Mesothelial cell of epicardium (in vitro differentiated cells): ENCODE measurements around the gene ANKS1B. TPM values are rescaled to one million over a fixed set of nuclear protein-coding genes. Genes with fewer than 3 reads are reported as not detected.
"Not testable (repeated sequence)": the region's sequence is repeated elsewhere in the genome, so short reads cannot be mapped to it uniquely, and the experiment has no call there.

Source experiments
- DNase-seq, 2 experiments: peaks; one replicate each; pipeline ENCODE4 v3.0.0; 2021; ENCODE audit warnings: low spot score in 2 of 2; ENCODE audit not compliant: unreplicated experiment in 2 of 2
- H3K27ac Mint-ChIP-seq: 2 replicates; pipeline ENCODE4 v1.8.0; 2021; ENCODE audit warnings: mixed read lengths
- H3K27me3 Mint-ChIP-seq: 2 replicates; pipeline ENCODE4 v1.8.0; 2021; ENCODE audit warnings: low read depth, mixed read lengths
- H3K36me3 Mint-ChIP-seq: 2 replicates; pipeline ENCODE4 v1.8.0; 2021; ENCODE audit warnings: mixed read lengths
- H3K4me1 Mint-ChIP-seq: 2 replicates; pipeline ENCODE4 v1.8.0; 2021; ENCODE audit warnings: mixed read lengths
- H3K4me3 Mint-ChIP-seq: 2 replicates; pipeline ENCODE4 v1.8.0; 2021; ENCODE audit warnings: mild to moderate bottlenecking, moderate library complexity, mixed read lengths
- H3K9me3 Mint-ChIP-seq: 2 replicates; pipeline ENCODE4 v1.8.0; 2021; ENCODE audit warnings: mixed read lengths
- CTCF ChIP-seq: fragments of 200-600 bp; sonication (generic); IDR thresholded peaks from one replicate; pipeline ENCODE4 v1.5.0; 2021; ENCODE audit warnings: antibody characterized with exemption; ENCODE audit not compliant: unreplicated experiment
- total RNA-seq: library from RNA; stranded (reverse); gene quantifications from 3 replicates; pipeline ENCODE4 v1.2.1, GENCODE V29; 2021

The ANKS1B gene
- total RNA-seq, 1 donor from 2014 or later, result 8.8 TPM

GRCh38 chr12:99600388-99600787, 384.3 kb downstream of the ANKS1B start:
- no peak overlapping the region for H3K4me3 Mint-ChIP-seq
- TF ChIP-seq CTCF, result no peak
- H3K27ac Mint-ChIP-seq, result no peak overlapping the region
- no peak for DNase-seq
- no peaks in the 10 kb centered on the region for H3K36me3 Mint-ChIP-seq
- H3K9me3 Mint-ChIP-seq, result no peaks in the 10 kb centered on the region
- H3K4me1 Mint-ChIP-seq, result peaks cover 2% of the 10 kb centered on the region
- H3K27me3 Mint-ChIP-seq, result no peaks in the 10 kb centered on the region

- Mint-ChIP-seq H3K4me3 (no peak overlapping the region), H3K27ac (no peak overlapping the region), H3K36me3 (no peaks in the 10 kb centered on the region), H3K4me1 (peaks cover 2% of the 10 kb centered on the region), H3K27me3 (no peaks in the 10 kb centered on the region), H3K9me3 (no peaks in the 10 kb centered on the region)
- DNase-seq, result no peak
- no peak for TF ChIP-seq CTCF
These were observed 386.0 kb downstream of the ANKS1B start for GRCh38 chr12:99598785-99599184.

- H3K36me3 Mint-ChIP-seq, result no peaks in the 10 kb centered on the region
- H3K4me3 Mint-ChIP-seq, result no peak overlapping the region
- no peaks in the 10 kb centered on the region for H3K27me3 Mint-ChIP-seq
- no peak for DNase-seq
- no peaks in the 10 kb centered on the region for H3K9me3 Mint-ChIP-seq
- no peak for TF ChIP-seq CTCF
- H3K4me1 Mint-ChIP-seq, result peaks cover 2% of the 10 kb centered on the region
- no peak overlapping the region for H3K27ac Mint-ChIP-seq
These were observed 388.0 kb downstream of the ANKS1B start for GRCh38 chr12:99596762-99597161.

GRCh38 chr12:99577125-99577524, 407.6 kb downstream of the ANKS1B start:
- not testable (repeated sequence) for H3K4me3 Mint-ChIP-seq, H3K27me3 Mint-ChIP-seq, H3K4me1 Mint-ChIP-seq, DNase-seq, H3K27ac Mint-ChIP-seq, H3K36me3 Mint-ChIP-seq
- H3K9me3 Mint-ChIP-seq, result peaks cover 13% of the 10 kb centered on the region

GRCh38 chr12:99573980-99574379, 410.8 kb downstream of the ANKS1B start:
- Mint-ChIP-seq H3K27ac (no peak overlapping the region), H3K4me3 (no peak overlapping the region), H3K27me3 (no peaks in the 10 kb centered on the region), H3K4me1 (no peaks in the 10 kb centered on the region), H3K9me3 (peaks cover 10% of the 10 kb centered on the region), H3K36me3 (no peaks in the 10 kb centered on the region)
- no peak for TF ChIP-seq CTCF
- no peak for DNase-seq

- no peaks in the 10 kb centered on the region for H3K36me3 Mint-ChIP-seq
- no peaks in the 10 kb centered on the region for H3K4me1 Mint-ChIP-seq
- H3K27me3 Mint-ChIP-seq, result no peaks in the 10 kb centered on the region
- peaks cover 10% of the 10 kb centered on the region for H3K9me3 Mint-ChIP-seq
- no peak overlapping the region for H3K4me3 Mint-ChIP-seq
- DNase-seq, result no peak
- H3K27ac Mint-ChIP-seq, result no peak overlapping the region
- TF ChIP-seq CTCF, result no peak
These were observed 417.7 kb downstream of the ANKS1B start for GRCh38 chr12:99567072-99567471.
